ENCODE results near the gene PSMB1. TPM values are rescaled to one million over a fixed set of nuclear protein-coding genes. Genes with fewer than 3 reads are reported as not detected.

PSMB1 gene
- total and polyA plus RNA-seq, 2 experiments from 2014 or later = 357 to 576 TPM

GRCh38 chr6:170554013-170554795 is 1.1 kb upstream of the PSMB1 start, which contains the start of gene TBP:
Gene TBP (plus strand): TSS chr6:170554369. CDS start chr6:170557030, 2,661 bp downstream.
- peaks cover 5% of the 10 kb centered on the region for H3K27me3 Mint-ChIP-seq (ENCODE audit: insufficient read depth, low read depth, poor library complexity)
- Histone ChIP-seq H2AFZ (peak within 1 kb of the TSS; percentile 93), H3K4me2 (peak within 1 kb of the TSS; percentile 97), H3K4me3 (peak within 1 kb of the TSS; percentile 92), H3K36me3 (ENCODE audit: insufficient read depth) (no peaks in the 10 kb centered on the region), H3K27me3 (ENCODE audit: insufficient read depth) (no peaks in the 10 kb centered on the region), H4K20me1 (replicated peaks; ENCODE audit: insufficient read depth) (peaks cover 24% of the 10 kb centered on the region), H3K27ac (ENCODE audit: low read depth) (peak within 1 kb of the TSS; percentile 20), H3F3A (replicated peaks; ENCODE audit: low read depth) (no peaks in the 10 kb centered on the region), H3K9me2 (ENCODE audit: insufficient read depth) (no peaks in the 10 kb centered on the region), H3K79me2 (replicated peaks; ENCODE audit: insufficient read depth) (peaks cover 75% of the 10 kb centered on the region), H3K4me1 (ENCODE audit: insufficient read depth) (peaks cover 26% of the 10 kb centered on the region)
- DNase-seq (ENCODE audit: low spot score) (peak; percentile 99), ATAC-seq (peak; percentile 95)
- peaks cover 26% of the 10 kb centered on the region for H3K36me3 Mint-ChIP-seq (ENCODE audit: low read depth)
- TF ChIP-seq REST (IDR thresholded peaks at IDR 0.05; ENCODE audit: unreplicated experiment) (no peak), EZH2 (IDR thresholded peaks at IDR 0.05; ENCODE audit: low read depth, unreplicated experiment) (no peak), CREB1 (CRISPR knock-in tag; IDR thresholded peaks at IDR 0.05; ENCODE audit: low read depth) (peak; percentile 98), ZNF114 (CRISPR knock-in tag; IDR thresholded peaks at IDR 0.05) (no peak), ZNF331 (CRISPR knock-in tag; IDR thresholded peaks at IDR 0.05; ENCODE audit: low read depth) (no peak), EZH2phosphoT487 (IDR thresholded peaks at IDR 0.05; ENCODE audit: unreplicated experiment) (no peak), JUNB (IDR thresholded peaks at IDR 0.05; ENCODE audit: unreplicated experiment) (no peak), ZNF462 (CRISPR knock-in tag; IDR thresholded peaks at IDR 0.05) (no peak), NANOG (IDR thresholded peaks at IDR 0.05; ENCODE audit: borderline replicate concordance) (no peak), ETS1 (IDR thresholded peaks at IDR 0.05) (peak; percentile 96), POLR2AphosphoS5 (IDR thresholded peaks at IDR 0.05; ENCODE audit: low read depth) (peak; percentile 70)
- H3K27ac Mint-ChIP-seq = no peak within 1 kb of the TSS
- peaks cover 15% of the 10 kb centered on the region for H3K4me1 Mint-ChIP-seq
- no peaks in the 10 kb centered on the region for H3K9me3 Mint-ChIP-seq
- H3K4me3 Mint-ChIP-seq = no peak within 1 kb of the TSS
